Right lung (tissue), 5 donors: ENCODE data around the gene PAQR8. TPM values are rescaled to one million over a fixed set of nuclear protein-coding genes. Genes with fewer than 3 reads are reported as not detected.
"Not testable (repeated sequence)": the region's sequence is repeated elsewhere in the genome, so short reads cannot be mapped to it uniquely, and the experiment has no call there.

Experiments used
- DNase-seq, 2 donors: peaks; one replicate each; pipeline ENCODE4 v3.0.0-alpha.2; 2013
- polyA plus RNA-seq, 5 donors: library from polyadenylated mRNA; unstranded; fragments of 120-200 nt; gene quantifications; one replicate each; pipeline versions ENCODE4 v1.2.1 to v1.2.3, GENCODE V29; 2013; ENCODE audit warnings: inconsistent platforms in 1 of 5, low replicate concordance in 1 of 5; ENCODE audit not compliant: insufficient read length in 5 of 5, insufficient read depth in 1 of 5

The PAQR8 gene
- polyA plus RNA-seq, 5 donors: 13.4 to 20.8 (median 17.6) TPM

GRCh38 chr6:52403627-52404026 is 41.7 kb downstream of the PAQR8 start:
- DNase-seq: no peak

GRCh38 chr6:52405243-52405642 is 43.3 kb downstream of the PAQR8 start:
- no peak for DNase-seq

- DNase-seq: peak in 1 of 2 donors; percentile 14
Measured at GRCh38 chr6:52407467-52407866, 45.5 kb downstream of the PAQR8 start.

GRCh38 chr6:52409499-52409898 is 47.5 kb downstream of the PAQR8 start:
- DNase-seq: no peak

GRCh38 chr6:52410979-52411378 is 49.0 kb downstream of the PAQR8 start:
- no peak for DNase-seq

GRCh38 chr6:52411911-52412310 is 50.0 kb downstream of the PAQR8 start:
- no peak for DNase-seq

GRCh38 chr6:52415333-52415732 is 53.4 kb downstream of the PAQR8 start:
- no peak for DNase-seq

GRCh38 chr6:52415917-52416628 is 54.1 kb downstream of the PAQR8 start:
- no peak for DNase-seq

GRCh38 chr6:52416629-52417151 is 54.7 kb downstream of the PAQR8 start:
- peak in 1 of 2 donors; percentile 55 for DNase-seq

- DNase-seq: no peak
Measured at GRCh38 chr6:52417675-52418111, 55.7 kb downstream of the PAQR8 start.

GRCh38 chr6:52418606-52419005 is 56.7 kb downstream of the PAQR8 start:
- DNase-seq: no peak

GRCh38 chr6:52419809-52420667 is 58.1 kb downstream of the PAQR8 start, which contains the start of gene EFHC1:
EFHC1 (plus strand) TSS chr6:52420342; CDS start chr6:52420411, 69 bp downstream.
- peak; percentile 98 to 99 for DNase-seq

GRCh38 chr6:52420668-52421358 is 58.9 kb downstream of the PAQR8 start:
- peak; percentile 33 to 44 for DNase-seq

GRCh38 chr6:52422156-52422555 is 60.2 kb downstream of the PAQR8 start:
- DNase-seq: no peak

GRCh38 chr6:52423448-52423847 is 61.5 kb downstream of the PAQR8 start:
- no peak for DNase-seq

- no peak for DNase-seq
Measured at GRCh38 chr6:52423971-52424381, 62.0 kb downstream of the PAQR8 start.

GRCh38 chr6:52424513-52424912 is 62.6 kb downstream of the PAQR8 start:
- DNase-seq: no peak

GRCh38 chr6:52426667-52427066 is 64.7 kb downstream of the PAQR8 start:
- DNase-seq: no peak

GRCh38 chr6:52433294-52433693 is 71.3 kb downstream of the PAQR8 start:
- DNase-seq: not testable (repeated sequence)

GRCh38 chr6:52435345-52435744 is 73.4 kb downstream of the PAQR8 start:
- DNase-seq: no peak

- no peak for DNase-seq
Measured at GRCh38 chr6:52438926-52439325, 77.0 kb downstream of the PAQR8 start.

- no peak for DNase-seq
Measured at GRCh38 chr6:52454556-52454955, 92.6 kb downstream of the PAQR8 start.
